ENCODE measurements around the gene HID1.

- TF ChIP-seq, protein P1, sequence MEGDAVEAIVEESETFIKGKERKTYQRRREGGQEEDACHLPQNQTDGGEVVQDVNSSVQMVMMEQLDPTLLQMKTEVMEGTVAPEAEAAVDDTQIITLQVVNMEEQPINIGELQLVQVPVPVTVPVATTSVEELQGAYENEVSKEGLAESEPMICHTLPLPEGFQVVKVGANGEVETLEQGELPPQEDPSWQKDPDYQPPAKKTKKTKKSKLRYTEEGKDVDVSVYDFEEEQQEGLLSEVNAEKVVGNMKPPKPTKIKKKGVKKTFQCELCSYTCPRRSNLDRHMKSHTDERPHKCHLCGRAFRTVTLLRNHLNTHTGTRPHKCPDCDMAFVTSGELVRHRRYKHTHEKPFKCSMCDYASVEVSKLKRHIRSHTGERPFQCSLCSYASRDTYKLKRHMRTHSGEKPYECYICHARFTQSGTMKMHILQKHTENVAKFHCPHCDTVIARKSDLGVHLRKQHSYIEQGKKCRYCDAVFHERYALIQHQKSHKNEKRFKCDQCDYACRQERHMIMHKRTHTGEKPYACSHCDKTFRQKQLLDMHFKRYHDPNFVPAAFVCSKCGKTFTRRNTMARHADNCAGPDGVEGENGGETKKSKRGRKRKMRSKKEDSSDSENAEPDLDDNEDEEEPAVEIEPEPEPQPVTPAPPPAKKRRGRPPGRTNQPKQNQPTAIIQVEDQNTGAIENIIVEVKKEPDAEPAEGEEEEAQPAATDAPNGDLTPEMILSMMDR (IDR thresholded peaks at IDR 0.05; ENCODE audit: insufficient read depth, low read depth, low read length) = no peak
- no peak for TF ChIP-seq EZH2 (IDR thresholded peaks at IDR 0.05; ENCODE audit: insufficient read depth, low read length)
Observed at GRCh38 chr17:75005291-75005690, 32.7 kb upstream of the HID1 start.
